BE2C (cell line): ENCODE data around the gene MEIOSIN.

ENCODE experiments used
- DNase-seq: peaks from one replicate; pipeline ENCODE4 v3.0.0-alpha.2; 2020
- H3K27me3 ChIP-seq: fragments of 250-450 bp; sonication (Bioruptor Pico); 2 replicates; pipeline ENCODE4 v1.5.1; 2020; ENCODE audit warnings: mild to moderate bottlenecking
- H3K36me3 ChIP-seq: fragments of 250-450 bp; sonication (Bioruptor Pico); 2 replicates; pipeline ENCODE4 v1.5.1; 2020; ENCODE audit warnings: mild to moderate bottlenecking
- H3K4me1 ChIP-seq: fragments of 250-450 bp; sonication (Bioruptor Pico); 2 replicates; pipeline ENCODE4 v1.5.1; 2020
- H3K4me3 ChIP-seq: 2 replicates; pipeline ENCODE4 v1.5.1; 2011; ENCODE audit warnings: low read depth, low read length
- H3K9me3 ChIP-seq: fragments of 250-450 bp; sonication (Bioruptor Pico); 2 replicates; pipeline ENCODE4 v1.5.1; 2020
- TF ChIP-seq, protein P1 (sequence below): IDR thresholded peaks from 2 replicates; pipeline ENCODE4 v1.5.1; 2012; ENCODE audit warnings: mild to moderate bottlenecking, low read depth, low read length

The MEIOSIN gene

DNA sequence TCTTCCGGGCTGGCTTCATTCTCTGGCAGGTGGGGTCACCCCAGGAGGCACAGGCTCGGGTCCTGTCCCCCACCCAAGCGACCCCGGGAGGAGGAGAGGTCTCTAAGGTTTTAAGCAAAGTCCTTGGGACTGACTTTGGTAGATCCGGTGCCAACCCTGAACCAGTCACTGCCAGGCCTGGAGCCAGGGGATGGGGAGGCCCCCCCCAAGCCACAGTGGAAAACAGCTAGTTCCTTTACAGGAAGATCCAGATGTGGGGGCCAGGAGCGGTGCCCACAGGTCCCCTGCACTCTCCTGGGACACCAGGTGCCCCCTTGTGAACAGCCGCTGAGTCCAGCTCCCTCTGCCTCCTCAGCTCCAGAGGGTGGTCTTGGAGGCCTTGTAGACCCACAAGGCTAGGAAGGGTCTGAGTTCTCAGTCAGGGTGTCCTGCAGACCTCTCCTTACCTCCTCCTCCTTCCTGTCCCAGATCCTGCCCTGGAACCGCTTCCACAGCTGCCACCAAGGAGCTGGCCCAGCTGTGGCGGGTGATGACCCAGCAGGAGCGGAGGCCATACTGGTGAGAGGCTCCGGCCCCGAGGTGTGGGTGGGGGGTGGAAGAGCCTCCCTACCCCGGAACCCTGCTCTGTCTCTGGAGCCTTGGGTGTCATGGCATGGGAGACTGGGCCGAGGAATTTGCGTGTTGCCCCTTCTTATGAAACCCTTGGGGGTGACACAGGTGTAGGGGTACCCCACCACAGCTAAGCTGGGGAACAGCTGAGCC is 29.8 kb downstream of the MEIOSIN start:
- Histone ChIP-seq H3K4me3 (no peak overlapping the region), H3K4me1 (no peaks in the 10 kb centered on the region), H3K9me3 (no peaks in the 10 kb centered on the region), H3K36me3 (no peaks in the 10 kb centered on the region), H3K27me3 (peaks cover 18% of the 10 kb centered on the region)
- no peak for DNase-seq
- TF ChIP-seq, protein P1, sequence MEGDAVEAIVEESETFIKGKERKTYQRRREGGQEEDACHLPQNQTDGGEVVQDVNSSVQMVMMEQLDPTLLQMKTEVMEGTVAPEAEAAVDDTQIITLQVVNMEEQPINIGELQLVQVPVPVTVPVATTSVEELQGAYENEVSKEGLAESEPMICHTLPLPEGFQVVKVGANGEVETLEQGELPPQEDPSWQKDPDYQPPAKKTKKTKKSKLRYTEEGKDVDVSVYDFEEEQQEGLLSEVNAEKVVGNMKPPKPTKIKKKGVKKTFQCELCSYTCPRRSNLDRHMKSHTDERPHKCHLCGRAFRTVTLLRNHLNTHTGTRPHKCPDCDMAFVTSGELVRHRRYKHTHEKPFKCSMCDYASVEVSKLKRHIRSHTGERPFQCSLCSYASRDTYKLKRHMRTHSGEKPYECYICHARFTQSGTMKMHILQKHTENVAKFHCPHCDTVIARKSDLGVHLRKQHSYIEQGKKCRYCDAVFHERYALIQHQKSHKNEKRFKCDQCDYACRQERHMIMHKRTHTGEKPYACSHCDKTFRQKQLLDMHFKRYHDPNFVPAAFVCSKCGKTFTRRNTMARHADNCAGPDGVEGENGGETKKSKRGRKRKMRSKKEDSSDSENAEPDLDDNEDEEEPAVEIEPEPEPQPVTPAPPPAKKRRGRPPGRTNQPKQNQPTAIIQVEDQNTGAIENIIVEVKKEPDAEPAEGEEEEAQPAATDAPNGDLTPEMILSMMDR = no peak

DNA sequence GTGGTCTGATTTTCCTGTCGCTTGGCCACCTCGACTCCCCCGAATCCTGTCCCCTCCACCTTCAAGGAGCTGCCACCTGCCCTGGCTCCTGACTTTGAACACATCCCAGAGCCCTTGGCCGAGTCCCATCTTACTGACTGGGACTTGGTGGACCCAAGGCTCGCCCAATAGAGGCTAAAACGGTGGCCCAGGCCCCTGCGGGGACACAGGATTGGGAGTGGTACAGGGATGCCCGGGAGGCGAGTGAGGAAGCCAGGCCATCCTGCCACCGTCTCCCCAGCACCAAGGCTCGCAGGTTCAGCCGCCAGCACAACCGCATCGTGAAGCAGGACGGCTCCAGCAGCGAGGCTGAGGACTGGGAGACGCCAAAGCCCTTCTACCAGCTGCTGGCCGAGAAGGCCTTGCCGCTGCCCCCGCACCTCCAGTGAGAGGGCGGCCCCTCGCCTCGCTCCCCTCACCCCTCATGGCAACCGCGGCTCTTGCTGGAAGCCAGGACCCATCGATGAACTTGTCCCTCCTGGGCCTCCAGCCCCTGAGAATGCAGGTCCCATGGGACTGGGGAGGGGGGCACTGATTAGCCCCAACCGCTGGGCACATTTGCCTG is 30.6 kb downstream of the MEIOSIN start:
- H3K4me3 ChIP-seq = no peak overlapping the region
- TF ChIP-seq, protein P1 = no peak

DNA sequence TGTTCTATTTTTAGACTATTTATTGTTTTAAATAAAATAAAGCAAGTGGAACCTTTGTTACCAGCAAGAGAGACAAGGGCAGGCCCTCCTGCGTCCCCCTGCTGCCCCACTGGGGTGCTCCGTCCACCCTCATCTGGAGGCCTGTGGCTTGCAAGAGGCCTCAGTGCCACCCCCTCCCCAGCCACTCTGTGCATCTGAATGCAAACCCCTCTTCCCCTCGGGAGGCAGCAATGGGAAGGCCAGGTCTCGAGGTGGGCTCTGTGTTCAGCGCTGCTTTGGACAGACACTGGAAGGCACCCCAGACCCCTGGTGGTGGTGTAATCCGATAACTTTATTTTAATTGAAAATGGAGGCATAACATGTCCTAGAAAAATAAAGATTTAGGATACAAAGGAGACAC is 31.2 kb downstream of the MEIOSIN start:
- H3K9me3 ChIP-seq = no peaks in the 10 kb centered on the region
- no peak overlapping the region for H3K4me3 ChIP-seq
- peaks cover 22% of the 10 kb centered on the region for H3K27me3 ChIP-seq
- no peaks in the 10 kb centered on the region for H3K36me3 ChIP-seq
- H3K4me1 ChIP-seq = no peaks in the 10 kb centered on the region
- DNase-seq = no peak
- TF ChIP-seq, protein P1 = no peak

More for the DNA sequence above, 30.6 kb downstream of the MEIOSIN start:
- no peak for DNase-seq
- Histone ChIP-seq H3K27me3 (peaks cover 22% of the 10 kb centered on the region), H3K9me3 (no peaks in the 10 kb centered on the region), H3K4me1 (no peaks in the 10 kb centered on the region), H3K36me3 (no peaks in the 10 kb centered on the region)

DNA sequence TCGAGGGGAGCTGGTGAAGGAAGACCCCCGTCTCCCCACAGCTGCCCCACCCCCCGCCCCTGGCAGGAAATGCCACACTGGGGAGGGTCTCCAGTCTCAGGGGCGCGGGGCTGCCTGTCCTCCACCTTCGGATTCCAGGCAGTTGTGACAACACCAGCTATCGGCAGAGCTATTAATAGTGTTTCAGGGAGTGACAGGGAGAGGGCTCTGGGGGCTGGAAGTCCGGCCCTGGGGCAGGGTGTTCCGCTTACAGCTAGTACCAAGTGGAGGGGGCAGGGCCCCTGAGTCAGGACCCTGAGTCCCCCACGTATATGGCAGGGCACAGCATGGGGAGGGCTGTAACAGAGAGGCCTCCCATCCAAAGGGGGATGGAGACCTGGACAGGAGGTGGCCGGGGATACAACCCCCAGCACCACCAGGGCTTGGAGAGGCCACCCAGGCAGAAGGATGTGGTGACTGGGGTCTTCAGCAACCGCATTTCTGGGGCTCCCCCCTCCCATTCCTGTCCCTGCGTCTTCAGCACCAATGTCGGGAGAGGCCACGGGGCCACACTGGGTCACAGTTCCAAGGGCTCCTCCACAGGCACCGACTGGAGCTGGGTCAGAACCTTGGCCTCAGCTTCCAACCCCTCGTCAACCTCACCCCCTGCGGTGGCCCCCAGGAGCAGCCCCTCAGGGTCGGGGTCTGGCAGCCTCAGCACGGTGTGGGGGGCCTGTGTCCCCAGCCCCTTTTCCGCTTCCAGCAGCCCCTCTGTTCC is 31.9 kb downstream of the MEIOSIN start:
- no peak for DNase-seq
- Histone ChIP-seq H3K4me1 (no peaks in the 10 kb centered on the region), H3K27me3 (peaks cover 22% of the 10 kb centered on the region), H3K9me3 (no peaks in the 10 kb centered on the region), H3K36me3 (no peaks in the 10 kb centered on the region), H3K4me3 (no peak overlapping the region)
- TF ChIP-seq, protein P1 = no peak

DNA sequence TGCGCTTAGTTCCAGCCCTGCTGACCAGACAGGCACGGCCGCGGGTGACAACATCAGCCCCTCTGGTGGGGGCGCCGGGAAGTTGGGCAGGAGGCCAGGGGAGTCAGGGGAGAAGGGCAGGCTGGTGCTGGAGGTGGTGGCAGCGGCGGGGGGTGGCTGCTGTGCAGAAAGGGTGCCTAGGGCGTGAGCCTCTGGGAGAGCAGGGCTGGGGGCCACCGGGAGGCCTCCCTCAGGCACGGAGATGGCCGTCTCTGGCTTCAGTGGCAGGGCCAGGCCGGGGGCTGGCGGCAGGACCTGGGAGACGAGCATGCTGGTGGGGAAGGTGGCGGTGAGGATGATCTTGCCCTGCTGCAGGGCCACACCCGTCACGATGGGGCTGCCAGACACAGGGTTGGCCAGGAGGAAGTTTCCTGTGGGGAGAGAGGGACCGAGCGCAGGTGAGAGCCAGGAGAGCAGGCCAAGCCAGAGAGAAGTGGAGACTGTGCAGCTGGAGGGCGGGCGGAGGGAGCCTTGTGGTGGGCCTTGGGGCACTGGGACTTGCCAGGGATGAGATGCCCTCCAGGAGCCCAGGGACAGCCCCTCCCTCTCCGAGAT is 32.6 kb downstream of the MEIOSIN start:
- Histone ChIP-seq H3K4me3 (no peak overlapping the region), H3K36me3 (no peaks in the 10 kb centered on the region), H3K4me1 (no peaks in the 10 kb centered on the region), H3K9me3 (no peaks in the 10 kb centered on the region), H3K27me3 (peaks cover 22% of the 10 kb centered on the region)
- no peak for DNase-seq
- TF ChIP-seq, protein P1 = no peak
